Effector CD8-positive, alpha-beta T cell (primary cell): ENCODE measurements around the gene NUP188.
A peak's percentile ranks its signal among the peaks of the same experiment; 100 is the strongest.

ENCODE experiments used
- DNase-seq: peaks from one replicate; lab custom pipeline; 2025; lab: John Stamatoyannopoulos, UW
- total RNA-seq, 4 experiments: gene quantifications; one replicate each; lab custom pipeline; 2026; lab: John Stamatoyannopoulos, UW

The NUP188 gene
- total RNA-seq = 100.0 to 150 (median 113) reads per million in 4 experiments

GRCh38 chr9:128947527-128948301 is at the start of gene NUP188, which contains the start of gene DOLK:
Gene NUP188 (plus strand): TSS chr9:128947699. CDS start chr9:128947720, 21 bp downstream.
Gene DOLK (minus strand): TSS chr9:128947603. CDS start chr9:128947303, 300 bp downstream.
- DNase-seq = peak; percentile 98

DNA sequence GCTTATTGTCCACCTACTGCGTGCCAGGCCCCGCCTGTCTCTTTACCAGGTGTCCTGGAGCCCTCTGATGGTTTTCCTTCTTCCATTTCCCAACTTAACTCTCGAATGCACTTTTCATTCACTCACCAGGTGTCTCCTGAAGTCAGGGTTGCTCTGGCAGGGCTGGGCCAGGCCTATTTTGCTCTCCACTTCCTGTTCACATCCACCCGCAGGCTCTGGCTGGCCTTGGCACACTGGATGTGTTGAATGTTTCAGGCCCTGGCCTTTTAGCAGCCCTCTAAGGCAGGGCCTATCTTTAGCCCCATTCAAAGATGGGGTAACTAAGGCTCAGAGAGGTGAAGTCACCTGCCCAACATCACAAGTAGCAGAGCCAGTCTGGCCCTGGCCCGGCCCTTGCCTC is 49.1 kb upstream of the NUP188 start:
- no peak for DNase-seq

DNA sequence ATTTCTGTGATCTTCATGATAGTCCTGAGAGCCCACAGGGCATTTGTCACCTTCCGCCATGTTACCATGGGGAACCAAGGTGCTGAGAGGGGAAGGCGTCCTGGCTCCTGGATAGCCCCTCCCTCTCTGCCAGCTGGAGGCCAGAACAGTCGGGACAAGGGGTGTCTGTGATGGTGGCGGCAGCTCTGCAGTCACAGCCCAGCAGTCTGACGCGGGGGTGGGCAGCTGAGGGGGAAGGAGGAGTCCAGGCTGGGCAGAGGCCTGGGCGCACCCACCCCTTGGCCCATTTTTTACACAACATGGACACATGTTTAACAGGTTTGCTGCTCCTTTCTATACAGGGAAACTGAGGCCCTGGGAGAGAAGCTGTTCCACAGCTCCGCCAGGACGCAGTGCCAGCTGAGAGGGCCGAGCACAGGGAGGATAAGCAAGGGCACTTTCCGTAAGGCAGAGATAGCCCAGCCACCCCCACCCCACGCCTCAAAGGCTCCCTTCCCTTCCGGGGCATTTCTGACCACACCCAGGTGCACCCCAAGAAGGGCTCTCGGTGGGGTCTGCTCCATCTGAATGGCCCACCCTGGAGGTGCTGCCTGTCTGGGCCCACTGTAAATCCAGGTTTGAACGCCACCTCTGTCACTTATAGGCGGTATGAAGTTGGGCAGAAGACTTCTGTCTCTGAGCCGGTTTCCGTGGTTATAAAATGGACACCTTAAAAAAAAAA is 48.5 kb upstream of the NUP188 start:
- DNase-seq = no peak

GRCh38 chr9:128899566-128900322 is 47.8 kb upstream of the NUP188 start:
- DNase-seq = no peak

- no peak for DNase-seq
Observed at GRCh38 chr9:128901379-128901778, 46.1 kb upstream of the NUP188 start.

DNA sequence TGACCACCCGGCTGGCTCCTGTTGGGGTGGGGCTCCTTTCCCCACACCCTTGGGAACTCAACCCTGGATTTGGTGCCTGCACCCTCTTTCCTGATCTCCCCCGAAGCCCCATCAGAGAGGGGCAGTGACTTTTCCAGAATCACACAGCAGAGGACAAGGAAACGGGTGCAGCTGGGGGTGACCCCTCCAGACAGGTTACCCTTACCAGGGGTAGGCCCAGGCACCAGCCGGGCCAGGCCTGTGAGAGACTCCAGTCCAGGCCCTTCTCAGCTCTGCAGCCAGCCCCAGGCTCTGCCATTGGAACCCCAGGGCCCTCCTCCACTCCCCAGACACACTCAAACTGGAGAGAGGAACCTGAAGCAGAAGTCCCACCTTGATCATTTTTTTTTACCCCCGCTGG is 45.7 kb upstream of the NUP188 start:
- no peak for DNase-seq

DNA sequence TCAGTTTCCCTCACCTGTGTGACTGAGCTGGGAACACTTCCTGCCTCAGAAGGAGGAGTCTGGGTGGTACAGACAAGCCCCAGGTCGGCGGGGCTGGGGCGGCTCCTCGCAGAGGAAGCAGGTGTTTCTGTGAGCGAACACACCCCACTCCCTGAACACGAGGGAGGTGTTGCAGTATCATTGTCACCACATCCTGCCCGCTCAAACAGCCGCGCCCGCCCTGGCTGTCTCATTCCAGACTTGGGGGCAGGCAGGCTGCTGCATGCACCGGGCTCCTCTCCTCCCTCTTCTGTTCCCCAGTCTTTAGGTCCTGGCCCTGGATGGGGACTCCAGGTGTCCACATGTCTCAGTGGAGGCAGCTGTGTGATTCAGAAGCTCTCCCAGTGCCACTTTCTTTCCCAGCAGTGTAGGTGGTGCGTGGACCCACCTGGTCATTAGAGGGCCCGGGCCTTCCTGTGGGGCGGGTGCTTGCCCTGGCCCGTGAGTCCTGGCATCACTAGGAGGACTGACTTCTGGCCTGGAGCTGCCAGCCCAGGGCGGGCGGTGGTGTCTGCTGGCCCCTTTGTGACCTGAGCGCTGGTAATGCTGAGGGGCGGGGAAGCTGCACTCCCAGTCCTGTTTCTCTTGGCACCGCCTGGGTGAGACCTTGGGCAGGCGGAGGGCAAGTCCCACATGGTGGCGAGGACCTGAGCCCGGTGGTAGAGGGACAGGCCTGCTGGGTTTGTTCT is 45.0 kb upstream of the NUP188 start:
- peak; percentile 64 for DNase-seq

GRCh38 chr9:128903079-128903461 is 44.4 kb upstream of the NUP188 start:
- no peak for DNase-seq

DNA sequence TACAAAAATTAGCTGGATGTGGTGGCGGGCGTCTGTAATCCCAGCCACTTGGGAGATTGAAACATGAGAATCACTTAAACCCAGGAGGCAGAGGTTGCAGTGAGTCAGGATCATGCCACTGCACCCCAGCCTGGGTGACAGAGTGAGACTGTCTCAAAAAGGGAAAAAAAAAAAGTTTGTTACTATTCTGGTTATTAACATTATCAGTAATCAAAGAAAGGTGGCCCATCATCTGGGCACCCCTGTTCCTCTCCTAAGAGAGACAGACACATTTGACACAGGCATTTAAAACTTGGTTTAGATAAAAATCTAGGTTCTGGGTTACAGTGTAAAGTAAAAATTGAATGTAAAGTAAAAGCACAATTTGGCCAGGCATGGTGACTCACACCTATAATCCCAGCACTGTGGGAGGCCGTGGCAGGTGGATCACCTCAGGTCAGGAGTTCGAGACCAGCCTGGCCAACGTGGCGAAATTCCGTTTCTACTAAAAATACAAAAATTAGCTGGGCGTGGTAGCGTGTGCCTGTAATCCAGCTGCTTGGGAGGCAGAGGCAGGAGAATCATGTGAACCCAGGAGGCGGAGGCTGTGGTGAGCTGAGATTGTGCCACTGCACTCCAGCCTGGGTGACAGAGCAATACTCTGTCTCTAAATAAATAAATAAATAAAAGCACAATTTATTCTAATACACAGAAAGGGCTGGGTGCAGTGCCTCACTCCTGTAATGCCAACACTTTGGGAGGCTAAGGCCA is 43.5 kb upstream of the NUP188 start:
- no peak for DNase-seq

DNA sequence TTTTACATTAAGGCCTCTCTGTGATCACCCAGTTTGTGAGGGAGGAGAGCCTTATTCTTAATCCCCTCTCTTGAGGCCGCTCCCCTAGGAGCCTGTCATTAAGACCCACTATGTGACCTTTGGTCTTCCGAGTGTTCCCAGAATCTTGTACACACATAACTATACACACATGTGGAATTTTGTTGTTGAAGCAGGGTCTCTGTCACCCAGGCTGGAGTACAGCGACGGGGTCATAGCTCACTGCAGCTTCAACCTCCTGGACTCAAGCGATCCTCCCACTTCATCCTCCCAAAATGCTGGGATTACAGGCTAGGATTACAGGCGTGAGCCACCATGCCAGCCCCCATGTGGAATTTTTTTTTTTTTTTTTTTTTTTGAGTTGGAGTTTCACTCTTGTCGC is 41.5 kb upstream of the NUP188 start:
- no peak for DNase-seq

DNA sequence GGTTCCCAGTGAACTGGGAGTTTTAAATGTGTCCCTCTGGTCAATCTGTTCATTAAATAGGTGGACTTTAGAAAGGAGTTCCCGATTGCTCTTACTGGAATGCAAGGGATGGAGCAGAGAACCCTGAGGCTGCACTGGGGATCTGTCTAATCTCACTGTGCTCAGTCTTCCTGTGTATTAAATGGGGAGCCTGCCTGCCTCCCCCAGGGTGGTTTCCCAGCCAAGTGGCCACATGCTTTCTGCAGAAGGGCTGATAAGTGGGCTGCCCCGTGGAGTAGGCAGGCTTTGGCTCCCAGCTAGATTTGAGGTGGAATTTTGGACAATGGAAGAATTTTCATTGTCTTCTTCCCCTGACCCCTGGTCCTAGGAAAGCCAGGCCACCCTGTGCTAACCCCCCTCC is 40.8 kb upstream of the NUP188 start:
- DNase-seq = no peak

DNA sequence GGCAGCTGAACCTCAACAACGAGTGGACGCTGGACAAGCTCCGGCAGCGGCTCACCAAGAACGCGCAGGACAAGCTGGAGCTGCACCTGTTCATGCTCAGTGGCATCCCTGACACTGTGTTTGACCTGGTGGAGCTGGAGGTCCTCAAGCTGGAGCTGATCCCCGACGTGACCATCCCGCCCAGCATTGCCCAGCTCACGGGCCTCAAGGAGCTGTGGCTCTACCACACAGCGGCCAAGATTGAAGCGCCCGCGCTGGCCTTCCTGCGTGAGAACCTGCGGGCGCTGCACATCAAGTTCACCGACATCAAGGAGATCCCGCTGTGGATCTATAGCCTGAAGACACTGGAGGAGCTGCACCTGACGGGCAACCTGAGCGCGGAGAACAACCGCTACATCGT is 39.1 kb upstream of the NUP188 start:
- no peak for DNase-seq

- no peak for DNase-seq
Observed at GRCh38 chr9:128909859-128910258, 37.6 kb upstream of the NUP188 start.

- no peak for DNase-seq
Observed at GRCh38 chr9:128910906-128911305, 36.6 kb upstream of the NUP188 start.

- DNase-seq = no peak
Observed at GRCh38 chr9:128911529-128912035, 35.9 kb upstream of the NUP188 start.

DNA sequence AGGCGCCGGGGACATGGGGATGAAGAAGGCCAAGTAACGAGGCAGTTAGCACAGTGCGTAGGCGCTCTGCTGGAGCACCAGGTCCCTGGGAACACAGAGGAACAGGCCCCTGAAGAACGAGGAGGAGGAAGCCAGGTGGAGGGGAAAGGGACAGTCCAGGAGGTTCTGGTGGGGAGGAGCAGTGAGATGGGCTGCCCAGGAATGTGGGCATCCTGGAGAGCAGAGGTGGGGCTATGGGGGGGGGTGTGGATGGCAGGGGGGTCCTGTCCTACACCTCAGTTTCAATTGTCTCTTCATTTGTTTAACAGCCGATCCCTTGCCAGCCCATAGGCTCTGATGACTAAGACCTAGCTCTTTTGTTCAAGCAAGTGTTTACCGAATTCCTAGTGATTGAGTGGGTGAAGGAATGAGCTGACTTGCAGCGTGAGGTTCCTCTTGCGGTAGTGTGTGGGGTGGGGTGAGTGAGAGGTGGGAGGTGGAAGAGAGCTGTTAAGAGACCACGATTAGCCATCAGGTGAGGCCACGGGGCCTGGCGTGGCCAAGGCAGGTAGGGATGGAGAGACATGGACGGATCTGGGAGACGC is 35.1 kb upstream of the NUP188 start:
- DNase-seq = no peak

GRCh38 chr9:128913048-128913900 is 34.2 kb upstream of the NUP188 start:
- no peak for DNase-seq

- DNase-seq = no peak
Observed at GRCh38 chr9:128913995-128914772, 33.3 kb upstream of the NUP188 start.

DNA sequence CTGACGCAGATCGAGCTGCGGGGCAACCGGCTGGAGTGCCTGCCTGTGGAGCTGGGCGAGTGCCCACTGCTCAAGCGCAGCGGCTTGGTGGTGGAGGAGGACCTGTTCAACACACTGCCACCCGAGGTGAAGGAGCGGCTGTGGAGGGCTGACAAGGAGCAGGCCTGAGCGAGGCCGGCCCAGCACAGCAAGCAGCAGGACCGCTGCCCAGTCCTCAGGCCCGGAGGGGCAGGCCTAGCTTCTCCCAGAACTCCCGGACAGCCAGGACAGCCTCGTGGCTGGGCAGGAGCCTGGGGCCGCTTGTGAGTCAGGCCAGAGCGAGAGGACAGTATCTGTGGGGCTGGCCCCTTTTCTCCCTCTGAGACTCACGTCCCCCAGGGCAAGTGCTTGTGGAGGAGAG is 31.3 kb upstream of the NUP188 start:
- no peak for DNase-seq
